GM12892 (cell line): ENCODE data around the gene RNF225.
A peak's percentile ranks its signal among the peaks of the same experiment; 100 is the strongest.

ENCODE experiments used
- POLR2A ChIP-seq: IDR thresholded peaks from 2 replicates; pipeline ENCODE4 v1.6.1; 2011; ENCODE audit warnings: low read depth, low read length, control low read depth
- POLR2AphosphoS5 ChIP-seq: IDR thresholded peaks from 2 replicates; pipeline ENCODE4 v1.6.1; 2011; ENCODE audit warnings: low read depth, low read length, control low read depth
- TAF1 ChIP-seq: IDR thresholded peaks from 2 replicates; pipeline ENCODE4 v1.6.1; 2011; ENCODE audit warnings: low read depth, mild to moderate bottlenecking, control low read depth, low read length, borderline replicate concordance

DNA sequence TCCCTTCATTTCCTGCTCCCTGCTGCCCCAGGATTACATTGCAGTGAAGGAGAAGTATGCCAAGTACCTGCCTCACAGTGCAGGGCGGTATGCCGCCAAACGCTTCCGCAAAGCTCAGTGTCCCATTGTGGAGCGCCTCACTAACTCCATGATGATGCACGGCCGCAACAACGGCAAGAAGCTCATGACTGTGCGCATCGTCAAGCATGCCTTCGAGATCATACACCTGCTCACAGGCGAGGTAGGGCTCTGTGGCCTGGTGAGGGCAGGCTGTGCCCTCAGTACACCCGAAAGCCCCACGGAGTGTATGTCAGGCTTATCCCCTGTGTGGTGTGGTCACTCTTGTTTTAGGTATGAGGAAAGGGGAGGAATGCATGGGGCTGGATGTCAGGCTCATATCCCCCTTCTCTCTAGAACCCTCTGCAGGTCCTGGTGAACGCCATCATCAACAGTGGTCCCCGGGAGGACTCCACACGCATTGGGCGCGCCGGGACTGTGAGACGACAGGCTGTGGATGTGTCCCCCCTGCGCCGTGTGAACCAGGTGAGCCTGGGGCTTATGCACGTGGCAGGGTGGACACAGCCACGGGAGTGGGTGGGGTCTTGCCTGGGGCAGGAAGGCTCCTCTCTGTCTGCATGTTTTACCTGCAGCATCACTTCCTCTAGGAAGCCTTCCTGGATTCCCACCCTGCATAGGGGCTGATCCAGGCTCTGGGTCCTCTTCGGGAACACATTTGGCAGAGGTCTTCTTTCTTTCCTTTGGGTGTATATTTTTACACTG lies 2.3 kb upstream of the RNF225 start:
- TF ChIP-seq POLR2A (peak; percentile 60; the same call in 1 of the 2 replicates), POLR2AphosphoS5 (peak; percentile 78; the same call in 1 of the 2 replicates), TAF1 (no peak)
